Erythroblast (primary cell): ENCODE measurements around the gene PPP2R3B.
"Not testable (repeated sequence)": the region's sequence is repeated elsewhere in the genome, so short reads cannot be mapped to it uniquely, and the experiment has no call there.

Experiments
- DNase-seq, 2 experiments: peaks; one replicate each; lab custom pipeline; 2025; lab: John Stamatoyannopoulos, UW
- GATA1 ChIP-seq: IDR thresholded peaks from 2 replicates; pipeline ENCODE4 v1.6.1; 2011; ENCODE audit warnings: low read depth, mild to moderate bottlenecking, control low read depth, low read length, moderate library complexity
- POLR2A ChIP-seq: IDR thresholded peaks from 2 replicates; pipeline ENCODE4 v1.6.1; 2011; ENCODE audit warnings: mild to moderate bottlenecking, low read length

The PPP2R3B gene

GRCh38 chrX:337331-337831 is 49.3 kb downstream of the PPP2R3B start:
- DNase-seq: no peak
- TF ChIP-seq POLR2A (no peak), GATA1 (no peak)

GRCh38 chrX:336227-336626 is 50.5 kb downstream of the PPP2R3B start:
- TF ChIP-seq POLR2A (no peak), GATA1 (no peak)
- DNase-seq: no peak

- TF ChIP-seq POLR2A: no peak
- TF ChIP-seq GATA1: no peak
- no peak for DNase-seq
These were observed 51.0 kb downstream of the PPP2R3B start for GRCh38 chrX:335758-336155.

GRCh38 chrX:334971-335757 is 51.5 kb downstream of the PPP2R3B start:
- no peak for DNase-seq
- TF ChIP-seq GATA1 (no peak), POLR2A (no peak)

- TF ChIP-seq GATA1 (no peak), POLR2A (no peak)
- DNase-seq: no peak
These were observed 52.3 kb downstream of the PPP2R3B start for GRCh38 chrX:334331-334891.

GRCh38 chrX:333611-334311 is 52.9 kb downstream of the PPP2R3B start:
- no peak for DNase-seq
- TF ChIP-seq GATA1 (no peak), POLR2A (no peak)

DNA sequence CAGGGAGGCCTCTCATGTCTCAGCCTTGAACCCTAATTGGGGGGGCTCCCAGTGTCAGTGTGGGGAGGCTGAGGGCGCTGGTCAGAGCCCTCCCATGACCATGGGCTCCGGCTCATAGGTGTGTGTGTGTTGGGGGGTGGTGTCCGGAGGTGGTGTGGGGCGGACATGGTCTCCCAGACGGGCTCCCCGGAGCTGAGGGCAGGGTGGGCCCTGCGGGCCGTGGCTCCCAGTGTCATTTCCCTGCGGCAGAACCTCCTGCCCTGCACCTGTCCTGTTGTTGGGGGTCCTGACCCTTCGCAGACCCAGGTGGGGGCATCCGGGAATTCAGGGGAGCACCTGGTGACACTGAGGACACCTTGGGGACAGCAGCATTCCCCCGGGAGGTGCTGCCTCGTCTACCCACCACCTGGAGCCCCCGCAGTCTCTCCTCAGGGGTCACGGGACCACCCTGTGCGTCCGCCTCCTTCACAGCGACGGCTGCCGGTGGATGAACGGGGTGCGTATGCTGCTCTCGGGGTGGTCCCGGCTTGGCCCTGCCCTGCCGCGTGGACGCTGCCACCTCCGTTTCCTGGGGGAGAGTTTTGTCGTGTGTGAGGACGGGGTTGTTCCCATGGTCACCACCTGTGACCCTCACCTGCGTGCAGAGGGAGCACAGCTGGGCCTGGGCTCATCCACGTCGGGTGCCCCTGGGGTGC is 53.6 kb downstream of the PPP2R3B start:
- TF ChIP-seq POLR2A (no peak), GATA1 (no peak)

DNA sequence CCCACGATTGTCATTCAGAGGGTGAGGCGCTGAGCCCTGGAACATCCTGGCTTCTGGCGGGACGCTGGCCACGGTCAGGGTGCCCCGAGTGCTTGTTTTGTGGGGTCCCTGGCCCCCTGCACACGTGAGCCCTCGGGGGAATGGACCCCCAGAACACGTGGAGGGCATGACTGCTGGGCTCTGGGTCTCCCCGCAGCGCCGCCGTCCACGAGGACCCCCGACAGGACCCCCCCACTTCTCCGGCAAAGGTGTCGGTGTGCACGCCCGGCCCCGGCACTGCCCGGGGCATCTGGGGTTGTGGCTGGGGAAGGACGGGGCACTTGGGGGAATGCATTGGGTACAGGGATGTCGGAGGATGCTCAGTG is 54.2 kb downstream of the PPP2R3B start:
- no peak for DNase-seq
- TF ChIP-seq POLR2A (no peak), GATA1 (no peak)

More for the DNA sequence above, 53.6 kb downstream of the PPP2R3B start:
- no peak for DNase-seq

- DNase-seq: no peak
These were observed 54.7 kb downstream of the PPP2R3B start for GRCh38 chrX:331825-332495.

GRCh38 chrX:331151-331824 is 55.4 kb downstream of the PPP2R3B start:
- DNase-seq: no peak
- TF ChIP-seq POLR2A (no peak), GATA1 (no peak)

More at GRCh38 chrX:331825-332495, 54.7 kb downstream of the PPP2R3B start:
- TF ChIP-seq POLR2A (no peak), GATA1 (no peak)

DNA sequence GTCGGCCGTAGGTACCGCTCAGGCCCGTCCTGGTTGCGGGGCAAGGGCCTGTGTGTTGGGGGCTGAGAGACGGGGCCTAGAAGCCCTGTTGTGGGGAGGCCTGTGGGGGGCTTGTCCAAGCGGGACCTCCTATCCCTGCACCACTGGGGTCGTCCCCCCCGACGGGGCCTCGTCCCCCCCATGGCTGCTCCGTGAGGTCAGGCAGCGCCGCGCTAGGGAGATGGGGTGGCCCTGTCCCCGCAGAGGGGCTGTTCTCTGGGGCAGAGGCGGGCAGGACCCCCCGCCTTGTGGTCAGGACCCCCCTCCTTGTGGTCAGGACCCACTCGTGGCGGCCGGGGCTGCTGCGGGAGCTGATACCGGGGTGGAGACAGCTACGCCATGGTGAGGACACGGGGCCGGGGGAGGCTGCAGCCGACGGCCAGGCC is 56.0 kb downstream of the PPP2R3B start:
- DNase-seq: no peak
- TF ChIP-seq POLR2A (no peak), GATA1 (no peak)

DNA sequence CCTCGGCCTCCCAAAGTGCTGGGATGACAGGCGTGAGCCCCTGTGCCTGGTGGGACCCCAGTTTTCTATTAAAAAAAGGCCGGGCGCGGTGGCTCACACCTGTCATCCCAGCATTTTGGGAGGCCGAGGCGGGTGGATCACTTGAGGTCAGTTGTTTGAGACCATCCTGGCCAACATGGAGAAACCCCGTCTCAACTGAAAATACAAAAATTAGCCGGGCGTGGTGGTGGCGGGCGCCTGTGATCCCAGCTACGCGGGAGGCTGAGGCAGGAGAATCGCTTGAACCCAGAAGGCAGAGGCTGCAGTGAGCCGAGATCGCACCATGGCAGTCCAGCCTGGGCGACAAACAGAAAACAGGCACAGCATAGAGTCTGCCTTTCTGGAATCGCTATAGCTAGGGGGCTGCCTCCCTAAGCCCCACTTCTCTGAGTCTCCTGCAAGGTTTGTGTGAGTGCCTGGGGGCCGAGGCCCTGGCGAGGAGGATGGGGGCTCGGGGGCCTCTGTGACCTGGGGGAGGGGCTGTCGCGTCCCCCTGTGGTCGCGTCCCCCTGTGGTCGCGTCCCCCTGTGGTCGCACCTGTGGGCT is 56.5 kb downstream of the PPP2R3B start:
- DNase-seq: not testable (repeated sequence)

- no peak for TF ChIP-seq POLR2A
- no peak for TF ChIP-seq GATA1
- DNase-seq: no peak
These were observed 57.3 kb downstream of the PPP2R3B start for GRCh38 chrX:329291-329910.
